Dermis microvascular lymphatic vessel endothelial cell (primary cell): Measurements from ENCODE around the gene DOK7. TPM values are rescaled to one million over a fixed set of nuclear protein-coding genes. Genes with fewer than 3 reads are reported as not detected.
"Not testable (repeated sequence)": the region's sequence is repeated elsewhere in the genome, so short reads cannot be mapped to it uniquely, and the experiment has no call there.

Source experiments
- DNase-seq, 2 donors: peaks; one replicate each; pipeline versions ENCODE4 v3.0.0 to v3.0.0-alpha.2; 2010; ENCODE audit warnings: low read depth in 2 of 2
- total RNA-seq: library from RNA; depleted of rRNA; stranded (reverse); fragments of >200 nt; gene quantifications from 2 replicates; pipeline ENCODE4 v1.2.1, GENCODE V29; 2014

Gene DOK7
- total RNA-seq, 1 donor from 2014 or later: not detected

- no peak for DNase-seq
Measured at GRCh38 chr4:3501825-3502425, 38.8 kb downstream of the DOK7 start.

- no peak for DNase-seq
Measured at GRCh38 chr4:3502941-3503936, 40.1 kb downstream of the DOK7 start.

DNA sequence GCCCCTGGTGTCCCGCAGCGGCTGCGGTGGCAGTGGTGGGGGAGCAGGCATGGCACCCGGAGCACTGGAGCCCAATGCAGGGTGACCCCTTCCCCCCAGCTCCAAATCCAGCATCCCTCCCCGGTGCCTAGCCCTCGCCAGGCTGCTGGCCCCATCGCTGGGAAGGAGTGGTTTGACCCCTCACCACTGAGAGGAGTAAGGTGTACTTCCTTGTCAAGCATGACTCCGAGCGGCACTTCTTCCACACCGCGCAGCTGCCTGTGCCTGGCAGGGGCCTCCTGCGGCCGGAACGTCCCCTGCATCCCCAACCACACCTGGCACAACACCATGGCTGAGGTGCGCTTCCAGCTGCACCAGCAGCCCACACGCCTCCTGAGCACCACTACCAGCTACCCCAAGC, 42.1 kb downstream of the DOK7 start:
- no peak for DNase-seq

DNA sequence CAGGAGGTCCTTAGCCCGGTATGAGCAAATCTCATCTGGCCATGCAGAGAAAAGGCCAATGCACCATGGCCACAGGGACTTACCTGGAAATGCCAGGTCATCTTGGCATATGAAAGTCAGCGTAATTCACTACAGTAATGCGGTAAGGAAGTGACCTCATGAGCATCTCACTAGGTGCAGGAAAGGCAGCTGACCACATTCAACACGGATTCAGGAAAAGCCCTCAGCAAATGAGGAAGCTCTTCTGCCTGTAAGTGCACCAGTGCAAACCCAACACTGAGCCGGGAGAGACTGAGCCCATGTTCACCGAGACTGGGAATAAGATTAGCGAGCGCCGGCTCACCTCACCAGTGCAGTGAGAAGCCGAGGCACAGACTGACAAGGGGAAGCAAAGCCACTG, 45.4 kb downstream of the DOK7 start:
- peak in 1 of 2 donors; percentile 23 for DNase-seq

DNA sequence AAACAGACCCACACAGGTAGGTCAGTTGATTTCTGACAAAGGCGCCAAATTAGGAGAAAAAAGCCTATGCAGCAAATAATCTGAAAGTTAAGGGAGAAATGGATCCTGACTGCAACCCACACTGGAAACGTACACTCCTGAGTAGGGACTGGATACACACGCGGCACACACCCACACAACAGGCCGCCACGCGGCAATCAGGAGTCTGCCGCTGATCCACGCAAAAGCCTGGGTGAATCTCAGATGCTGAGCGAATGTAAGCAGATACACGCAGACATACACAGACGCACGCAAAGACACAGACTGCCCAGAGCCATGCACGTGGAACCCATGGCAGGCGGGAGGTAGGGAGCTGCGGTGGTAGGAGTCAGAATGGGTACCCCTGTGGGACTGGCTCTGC, 47.4 kb downstream of the DOK7 start:
- no peak for DNase-seq

GRCh38 chr4:3511187-3511586, 48.1 kb downstream of the DOK7 start:
- no peak for DNase-seq

DNA sequence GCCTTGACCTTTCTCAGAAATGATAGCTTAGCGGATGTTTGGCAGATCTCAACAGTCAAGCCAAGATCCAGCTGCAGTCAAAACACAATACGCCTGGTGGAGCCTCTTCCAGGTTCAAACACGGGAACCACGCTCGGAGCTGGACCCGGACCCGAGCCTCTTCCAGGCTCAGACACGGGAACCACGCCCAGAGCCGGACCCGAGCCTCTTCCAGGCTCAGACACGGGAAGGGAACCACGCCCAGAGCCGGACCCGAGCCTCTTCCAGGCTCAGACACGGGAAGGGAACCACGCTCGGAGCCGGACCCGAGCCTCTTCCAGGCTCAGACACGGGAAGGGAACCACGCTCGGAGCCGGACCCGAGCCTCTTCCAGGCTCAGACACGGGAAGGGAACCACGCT, 48.5 kb downstream of the DOK7 start:
- DNase-seq: not testable (repeated sequence)

GRCh38 chr4:3512279-3512678, 49.2 kb downstream of the DOK7 start:
- DNase-seq: no peak

DNA sequence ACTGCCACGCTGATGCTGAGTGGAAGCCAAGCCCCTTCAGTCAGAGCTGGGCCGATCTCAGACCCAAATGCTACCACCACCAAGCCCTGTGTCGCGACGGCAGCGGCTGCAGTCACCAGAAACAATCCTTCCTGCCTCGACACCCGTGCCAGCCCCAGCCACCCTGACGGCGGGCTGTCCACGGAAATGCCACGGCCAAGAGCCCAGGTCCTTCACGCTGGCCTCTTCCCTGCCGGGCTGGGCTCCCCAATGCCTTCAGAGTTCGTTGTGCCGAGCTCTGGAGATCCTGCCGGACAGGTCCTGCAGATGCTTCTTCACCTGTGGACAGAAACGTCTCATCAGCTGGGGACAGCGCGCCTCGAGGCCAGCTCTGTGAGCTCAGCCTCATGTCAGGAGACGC, 49.6 kb downstream of the DOK7 start:
- DNase-seq: no peak

DNA sequence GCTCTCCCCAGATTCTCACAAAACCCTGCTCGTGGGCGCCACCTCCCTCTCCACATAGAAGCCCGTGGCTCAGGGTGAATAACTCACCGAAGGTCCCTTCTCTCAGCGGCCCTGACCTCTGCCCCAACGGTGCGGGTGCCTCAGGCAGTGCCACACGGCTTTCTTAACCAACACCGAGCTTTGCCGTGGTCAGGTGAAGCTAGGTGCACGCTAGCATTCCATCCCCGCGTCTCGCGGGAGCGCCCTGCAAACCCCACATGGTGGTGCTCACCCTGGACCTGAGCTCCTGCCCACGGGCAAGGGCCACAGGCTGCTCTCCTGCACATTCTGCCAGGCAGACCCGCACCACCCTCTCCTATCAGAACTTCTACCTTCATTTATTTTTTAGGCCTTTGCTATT, 50.7 kb downstream of the DOK7 start:
- no peak for DNase-seq

GRCh38 chr4:3514221-3514780, 51.2 kb downstream of the DOK7 start:
- no peak for DNase-seq

DNA sequence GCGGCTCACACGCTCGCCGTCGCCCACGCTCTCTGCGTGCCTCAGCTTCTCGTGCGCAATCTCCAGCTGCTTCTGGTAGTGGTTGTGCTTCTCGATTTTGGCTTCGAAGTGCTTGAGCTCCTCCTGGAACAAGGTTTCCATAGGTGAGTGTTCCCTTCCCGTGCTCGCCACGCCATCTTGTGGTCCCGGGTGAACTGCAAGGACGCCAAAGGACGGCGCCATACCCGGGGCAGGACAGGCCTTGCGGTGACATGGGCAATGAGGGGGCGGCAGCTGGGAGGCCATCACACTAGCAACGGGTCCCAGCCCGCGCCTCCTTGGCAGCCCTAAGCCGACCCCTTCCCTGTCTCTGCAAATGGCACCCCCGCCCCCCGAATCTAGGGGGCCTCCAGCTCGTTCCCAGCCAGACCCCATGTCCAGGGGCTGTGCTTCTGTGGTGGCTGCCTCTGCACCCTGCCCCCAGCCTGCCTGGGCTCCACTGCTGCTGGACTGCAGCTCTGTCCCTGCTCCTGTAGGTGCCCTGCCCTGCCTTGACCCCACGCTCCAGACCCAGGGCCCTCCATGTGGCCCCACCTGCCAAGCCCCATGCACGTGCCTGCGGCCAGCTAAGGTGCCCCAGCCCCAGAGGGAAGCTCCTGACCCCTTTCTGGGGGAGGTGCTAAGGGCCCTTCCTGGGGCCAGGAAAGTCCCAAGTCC, 51.8 kb downstream of the DOK7 start:
- DNase-seq: no peak

GRCh38 chr4:3515646-3516045, 52.5 kb downstream of the DOK7 start:
- no peak for DNase-seq

DNA sequence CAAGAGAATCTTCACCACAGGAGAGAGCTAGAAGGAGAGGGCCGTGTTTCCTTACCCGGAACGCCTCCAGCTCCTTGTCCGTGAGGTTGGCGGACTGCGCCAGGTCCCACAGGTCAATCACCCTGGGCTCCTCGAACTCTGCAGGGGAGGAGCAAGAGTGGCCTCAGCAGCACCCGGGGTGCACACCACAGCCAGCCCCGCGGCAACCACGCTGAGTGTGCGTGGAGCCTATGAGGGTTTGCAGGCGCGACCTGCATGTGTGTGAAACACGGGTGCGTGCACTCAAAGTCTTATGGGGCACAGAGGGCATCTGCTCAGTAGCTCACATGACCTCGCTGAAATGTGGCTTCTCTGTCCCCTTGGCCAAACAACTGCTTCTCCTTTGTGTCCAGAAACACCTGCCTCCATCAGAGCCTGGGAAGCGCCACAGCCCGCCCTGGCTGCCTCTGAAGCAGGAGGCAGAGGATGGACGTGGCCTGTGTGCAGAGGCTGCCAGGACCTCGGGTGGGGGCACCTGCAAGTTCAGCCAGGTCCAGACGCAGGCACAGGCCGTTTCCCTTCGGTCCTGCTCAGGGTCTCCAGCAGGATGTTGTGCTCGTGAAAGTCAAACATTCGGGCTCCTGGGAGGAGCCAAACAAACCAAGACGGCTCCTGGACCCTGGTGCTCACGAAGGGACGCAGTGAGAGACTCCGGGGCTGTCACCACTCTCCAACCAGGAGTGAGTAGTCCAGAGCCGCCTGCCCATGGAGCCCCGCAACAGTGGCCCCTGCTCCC, 53.1 kb downstream of the DOK7 start:
- DNase-seq: no peak

DNA sequence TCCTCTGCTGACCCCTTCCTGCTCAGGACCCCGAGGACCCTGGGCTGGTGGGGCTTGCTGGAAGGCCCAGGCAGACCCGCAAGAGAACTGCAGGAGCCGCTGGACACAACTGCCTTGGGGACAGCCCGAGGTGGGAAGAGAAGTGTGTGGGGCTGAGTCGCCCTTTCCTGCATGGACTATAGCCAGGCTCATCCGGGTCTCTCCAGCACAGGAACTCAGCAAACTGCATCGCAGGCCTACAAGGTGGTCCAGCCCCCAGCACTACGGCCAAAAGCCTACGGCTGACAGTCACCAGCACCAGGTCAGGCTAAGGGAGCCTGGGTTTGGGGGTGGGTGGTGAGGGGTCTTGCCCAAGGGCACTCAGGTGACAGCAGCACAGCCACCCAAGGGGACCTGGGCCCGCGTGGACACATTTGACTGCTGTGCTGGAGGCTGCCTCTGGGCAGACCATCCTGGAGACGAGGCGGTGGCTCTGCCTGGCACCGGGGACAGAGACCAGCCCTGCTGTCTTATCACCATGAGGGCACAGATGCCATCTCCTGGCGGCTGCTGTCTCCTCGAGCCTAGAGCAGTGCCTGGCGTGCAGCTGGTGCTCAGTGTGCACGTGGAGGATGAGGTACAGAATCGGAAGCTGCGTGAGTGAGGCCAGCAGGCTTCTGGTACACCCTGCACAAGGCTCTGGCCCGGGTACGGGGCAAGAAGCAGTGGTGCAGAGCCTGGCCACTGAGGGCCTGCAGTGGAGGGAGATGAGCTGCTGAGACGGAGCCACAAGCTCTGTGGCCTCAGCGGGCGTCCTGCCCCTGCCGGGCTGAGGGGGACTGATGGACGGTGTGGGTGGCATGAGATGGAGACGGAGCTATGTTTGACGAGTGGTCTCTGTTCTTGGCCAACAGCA, 54.0 kb downstream of the DOK7 start:
- DNase-seq: peak in 1 of 2 donors; percentile 43

GRCh38 chr4:3517731-3518510, 54.8 kb downstream of the DOK7 start:
- no peak for DNase-seq

DNA sequence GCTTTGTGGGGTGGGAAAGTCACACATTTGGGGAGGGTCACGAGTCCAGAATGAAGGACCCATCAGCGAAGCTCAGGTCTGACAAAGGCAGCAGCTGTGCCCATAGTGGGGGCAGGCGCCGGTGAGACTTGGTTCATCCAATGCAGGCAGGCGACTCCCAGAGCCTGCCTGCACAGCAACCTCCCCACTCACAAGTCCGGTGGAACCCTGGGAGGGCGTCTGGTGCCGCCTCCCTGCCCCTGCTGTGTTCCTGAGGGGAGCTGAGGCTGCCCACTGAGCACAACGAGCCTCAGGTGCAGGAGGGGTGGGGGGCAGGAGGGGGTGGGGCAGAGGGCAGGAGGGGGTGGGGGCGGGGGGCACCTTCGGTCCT, 55.4 kb downstream of the DOK7 start:
- DNase-seq: no peak

DNA sequence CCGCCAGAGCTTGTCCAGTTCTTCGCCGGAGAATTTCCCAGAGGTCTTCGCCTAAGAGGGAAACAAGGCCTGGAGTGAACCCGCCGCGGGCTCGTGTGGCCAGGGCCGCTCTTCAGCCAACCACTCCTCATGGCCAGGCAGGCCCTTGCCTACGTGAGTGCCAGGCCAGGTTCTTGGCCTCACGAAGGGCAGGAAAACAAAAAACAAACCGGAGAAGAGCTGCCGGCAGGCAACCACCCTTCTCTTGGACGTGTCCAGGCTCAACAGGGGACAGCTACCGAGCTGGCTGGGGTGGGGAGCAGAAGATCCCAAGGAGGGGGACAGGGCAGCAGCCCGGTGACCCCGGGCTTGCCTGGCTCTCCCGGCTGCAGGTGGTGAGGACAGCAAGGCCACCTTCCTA, 55.8 kb downstream of the DOK7 start:
- no peak for DNase-seq

- DNase-seq: no peak
Measured at GRCh38 chr4:3519468-3520264, 56.6 kb downstream of the DOK7 start.
